Islet of Langerhans (tissue), 1 donor: ENCODE results near the gene ASXL3.

Experiments used
- FAIRE-seq: peaks from one replicate; lab custom pipeline; 2011; peaks lifted over from hg19 to GRCh38; lab: Jason Lieb, UNC

ASXL3 gene

DNA sequence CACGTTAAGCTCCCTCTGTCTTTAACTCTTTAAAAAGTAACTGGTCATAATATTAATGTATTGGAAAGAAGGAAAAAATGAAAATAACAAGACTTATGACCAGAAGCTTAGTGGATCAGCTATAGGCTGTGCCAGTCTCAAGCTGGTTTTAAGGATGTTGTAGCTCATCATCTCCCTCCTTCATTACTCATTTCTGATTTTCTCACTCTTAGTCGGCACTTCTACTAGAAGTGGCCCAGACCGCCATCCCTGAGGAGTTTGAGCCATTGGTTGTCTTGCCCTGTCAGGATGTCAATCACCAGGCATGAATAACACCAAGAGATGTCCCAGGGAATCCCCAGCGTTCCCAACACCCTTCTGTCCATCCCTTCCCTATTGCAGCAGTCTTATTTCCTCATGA lies 151.5 kb downstream of the ASXL3 start:
- no peak for FAIRE-seq

- no peak for FAIRE-seq
Measured at GRCh38 chr18:33733376-33733775, 155.4 kb downstream of the ASXL3 start.

DNA sequence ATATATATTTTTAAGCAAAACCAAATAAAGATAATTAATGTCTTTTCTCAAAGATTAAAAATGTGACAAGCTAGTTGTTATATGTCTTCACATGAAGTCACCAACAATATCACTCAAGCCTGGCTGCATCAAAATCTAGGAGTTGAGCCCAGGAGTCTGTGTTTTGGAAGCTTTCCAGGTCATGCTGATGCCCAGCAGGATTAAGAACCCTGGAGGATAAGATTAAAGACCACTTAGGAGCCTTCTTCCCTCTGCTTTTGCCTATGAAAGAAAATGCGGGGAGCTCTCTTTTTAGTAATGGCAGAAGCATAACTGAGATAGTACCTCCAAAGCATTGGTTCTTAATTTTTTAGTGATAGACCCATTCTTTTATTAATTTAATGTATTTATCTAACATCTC lies 157.4 kb downstream of the ASXL3 start:
- no peak for FAIRE-seq

- FAIRE-seq = peak; percentile 81
Measured at GRCh38 chr18:33741760-33742159, 163.7 kb downstream of the ASXL3 start.

- FAIRE-seq = no peak
Measured at GRCh38 chr18:33744032-33744697, 166.1 kb downstream of the ASXL3 start.

- FAIRE-seq = no peak
Measured at GRCh38 chr18:33745151-33745795, 167.3 kb downstream of the ASXL3 start.

DNA sequence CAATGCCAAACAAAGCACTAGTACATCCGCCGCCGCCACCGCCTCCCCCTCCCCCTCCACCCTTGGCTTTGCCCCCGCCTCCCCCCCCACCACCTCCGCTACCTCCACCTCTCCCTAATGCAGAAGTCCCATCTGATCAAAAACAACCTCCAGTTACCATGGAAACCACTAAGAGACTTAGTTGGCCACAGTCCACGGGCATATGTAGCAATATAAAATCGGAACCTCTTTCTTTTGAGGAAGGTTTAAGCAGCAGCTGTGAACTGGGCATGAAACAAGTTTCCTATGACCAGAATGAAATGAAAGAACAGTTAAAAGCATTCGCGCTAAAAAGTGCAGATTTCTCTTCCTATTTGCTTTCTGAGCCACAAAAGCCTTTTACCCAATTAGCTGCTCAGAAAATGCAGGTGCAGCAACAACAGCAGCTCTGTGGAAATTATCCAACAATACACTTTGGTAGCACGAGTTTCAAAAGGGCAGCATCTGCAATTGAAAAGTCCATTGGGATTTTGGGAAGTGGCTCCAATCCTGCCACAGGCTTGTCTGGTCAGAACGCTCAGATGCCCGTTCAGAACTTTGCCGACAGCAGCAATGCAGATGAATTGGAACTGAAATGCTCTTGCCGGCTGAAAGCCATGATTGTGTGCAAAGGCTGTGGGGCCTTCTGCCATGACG lies 168.0 kb downstream of the ASXL3 start:
- FAIRE-seq = peak; percentile 76

- FAIRE-seq = no peak
Measured at GRCh38 chr18:33749834-33750233, 171.8 kb downstream of the ASXL3 start.

- FAIRE-seq = no peak
Measured at GRCh38 chr18:33750366-33750765, 172.3 kb downstream of the ASXL3 start.

DNA sequence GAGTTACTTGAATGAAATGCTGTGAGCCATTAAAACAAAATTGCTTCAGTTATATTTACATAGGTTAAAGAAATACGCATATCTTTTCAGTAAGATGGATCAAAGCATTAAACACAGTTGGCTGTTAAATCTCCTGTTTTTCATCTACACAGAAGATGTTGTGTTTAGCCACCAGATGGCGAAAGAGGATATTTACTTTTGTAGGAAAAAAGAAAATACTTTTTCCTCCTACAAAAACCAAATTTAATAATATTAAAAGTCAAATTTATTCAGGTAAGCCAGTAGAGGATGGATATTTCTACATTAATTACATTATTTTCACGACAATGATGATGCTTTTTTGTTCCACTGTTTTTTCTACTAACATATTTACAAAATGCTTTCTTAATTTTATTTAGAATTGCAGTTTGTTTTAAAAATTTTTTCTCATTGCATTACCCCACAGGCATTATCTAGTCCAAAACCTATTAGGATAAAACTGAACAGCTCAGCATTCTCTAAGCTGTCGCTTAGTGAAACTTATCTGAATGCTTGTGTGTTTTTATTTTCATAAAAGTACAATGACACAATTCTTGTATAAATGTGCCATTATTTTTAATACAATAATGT lies 173.7 kb downstream of the ASXL3 start:
- peak; percentile 99 for FAIRE-seq

GRCh38 chr18:33755391-33755790 lies 177.4 kb downstream of the ASXL3 start:
- no peak for FAIRE-seq

DNA sequence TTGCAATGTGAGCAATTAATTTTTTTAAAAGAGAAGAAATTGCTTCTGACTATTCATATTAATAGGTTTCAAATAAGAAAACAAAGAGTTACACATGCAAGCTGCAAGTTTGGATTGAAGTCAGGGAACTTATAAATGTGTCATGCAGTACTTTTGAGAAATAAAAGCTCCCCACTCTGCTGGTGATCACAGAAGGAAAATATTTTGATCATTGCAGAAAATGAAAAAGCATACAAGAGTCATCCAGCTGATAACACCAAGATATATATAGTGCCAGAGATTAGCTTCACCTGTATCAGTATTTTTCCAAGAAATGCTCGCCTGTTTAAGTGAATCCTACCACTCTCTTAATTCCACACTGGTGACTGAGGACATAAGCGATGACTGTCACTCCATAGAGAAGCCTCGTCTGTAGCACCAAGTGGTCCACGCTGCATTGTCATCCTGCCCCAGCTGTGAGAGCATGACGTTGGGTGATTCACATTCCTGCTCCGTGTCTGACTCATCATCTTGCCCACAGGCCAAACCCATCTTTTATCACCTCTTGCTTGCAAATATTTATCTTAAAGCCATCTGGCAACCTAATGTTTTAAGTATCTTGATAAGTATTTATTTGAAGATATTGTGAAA lies 178.0 kb downstream of the ASXL3 start:
- FAIRE-seq = no peak

GRCh38 chr18:33757037-33757436 lies 179.0 kb downstream of the ASXL3 start:
- peak; percentile 100 for FAIRE-seq

DNA sequence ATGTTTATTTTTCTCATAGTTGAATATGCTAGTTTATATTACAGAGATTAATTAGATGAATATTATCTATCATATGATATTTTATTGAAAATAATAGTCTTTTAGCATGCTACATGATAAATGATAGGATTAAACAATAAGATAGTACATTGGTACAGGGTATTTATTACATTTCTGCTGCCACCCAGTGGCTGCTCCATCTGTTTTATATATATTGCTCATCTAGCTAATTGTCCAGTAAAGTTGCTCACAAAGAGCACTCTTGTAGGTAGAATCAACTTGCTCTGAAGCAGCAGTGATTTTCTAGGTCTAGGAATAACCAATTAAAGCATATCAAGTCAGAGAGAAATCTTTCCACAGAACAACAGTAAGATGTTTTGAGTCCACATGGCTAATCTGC lies 183.3 kb downstream of the ASXL3 start:
- FAIRE-seq = peak; percentile 94

DNA sequence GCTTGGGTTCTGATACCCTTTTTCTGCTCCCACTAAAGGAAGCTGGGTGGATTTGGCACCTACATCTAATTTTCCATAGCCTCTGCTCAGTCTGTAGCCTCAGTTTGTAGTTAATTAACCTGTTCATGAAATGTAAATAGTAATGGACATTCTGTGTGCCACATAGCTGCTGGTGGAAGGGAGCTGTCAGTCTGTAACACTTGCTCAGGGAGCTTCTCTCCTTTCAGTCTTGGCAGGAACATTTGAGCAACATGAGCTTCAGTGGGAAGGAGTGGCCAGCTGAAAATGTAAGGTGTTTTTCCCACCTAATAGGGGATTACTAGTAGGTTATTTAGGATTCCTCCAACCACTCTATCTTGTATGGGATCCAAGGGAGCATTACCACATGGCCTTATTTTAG lies 203.4 kb downstream of the ASXL3 start:
- peak; percentile 65 for FAIRE-seq
